Fibroblast of the aortic adventitia (primary cell): ENCODE data around the gene RALB. TPM values are rescaled to one million over a fixed set of nuclear protein-coding genes. Genes with fewer than 3 reads are reported as not detected.

Experiments used
- DNase-seq: peaks from one replicate; pipeline ENCODE4 v3.0.0-alpha.2; 2010; ENCODE audit warnings: low read depth
- H3K4me3 ChIP-seq: 2 replicates; pipeline ENCODE4 v1.5.1; 2011; ENCODE audit warnings: low read depth, mild to moderate bottlenecking, control low read depth, low read length, moderate library complexity
- total RNA-seq: library from RNA; depleted of rRNA; stranded (reverse); fragments of >200 nt; gene quantifications from 2 replicates; pipeline ENCODE4 v1.2.3, GENCODE V29; 2012; ENCODE audit warnings: low replicate concordance
- TF ChIP-seq, protein P1 (sequence below): IDR thresholded peaks from 2 replicates; pipeline ENCODE4 v1.5.1; 2011; ENCODE audit warnings: mild to moderate bottlenecking, low read length, control low read depth, inconsistent platforms; ENCODE audit not compliant: insufficient read depth

Gene RALB
- total RNA-seq, 1 donor, result 73.7 TPM

DNA sequence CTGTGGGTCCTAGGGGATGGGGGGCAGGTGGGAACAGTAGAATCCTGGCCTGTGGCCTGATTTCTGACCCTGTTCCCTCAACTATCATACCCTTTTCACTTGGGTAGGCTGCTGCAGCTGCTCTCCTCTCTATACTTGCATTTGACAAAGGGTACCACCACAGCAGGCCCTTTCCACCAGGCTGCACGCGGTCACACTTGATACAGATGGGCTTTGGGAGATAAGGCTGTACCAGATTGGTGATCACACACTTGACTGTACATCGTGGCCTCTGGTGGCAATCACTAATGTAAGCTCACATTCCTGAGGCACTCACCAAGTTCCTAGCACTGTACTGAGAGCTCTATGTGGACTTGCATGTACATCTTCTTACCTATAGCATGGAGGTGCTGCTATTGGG is 1.6 kb upstream of the RALB start:
- no peak overlapping the region for H3K4me3 ChIP-seq
- TF ChIP-seq, protein P1, sequence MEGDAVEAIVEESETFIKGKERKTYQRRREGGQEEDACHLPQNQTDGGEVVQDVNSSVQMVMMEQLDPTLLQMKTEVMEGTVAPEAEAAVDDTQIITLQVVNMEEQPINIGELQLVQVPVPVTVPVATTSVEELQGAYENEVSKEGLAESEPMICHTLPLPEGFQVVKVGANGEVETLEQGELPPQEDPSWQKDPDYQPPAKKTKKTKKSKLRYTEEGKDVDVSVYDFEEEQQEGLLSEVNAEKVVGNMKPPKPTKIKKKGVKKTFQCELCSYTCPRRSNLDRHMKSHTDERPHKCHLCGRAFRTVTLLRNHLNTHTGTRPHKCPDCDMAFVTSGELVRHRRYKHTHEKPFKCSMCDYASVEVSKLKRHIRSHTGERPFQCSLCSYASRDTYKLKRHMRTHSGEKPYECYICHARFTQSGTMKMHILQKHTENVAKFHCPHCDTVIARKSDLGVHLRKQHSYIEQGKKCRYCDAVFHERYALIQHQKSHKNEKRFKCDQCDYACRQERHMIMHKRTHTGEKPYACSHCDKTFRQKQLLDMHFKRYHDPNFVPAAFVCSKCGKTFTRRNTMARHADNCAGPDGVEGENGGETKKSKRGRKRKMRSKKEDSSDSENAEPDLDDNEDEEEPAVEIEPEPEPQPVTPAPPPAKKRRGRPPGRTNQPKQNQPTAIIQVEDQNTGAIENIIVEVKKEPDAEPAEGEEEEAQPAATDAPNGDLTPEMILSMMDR, result no peak
- no peak for DNase-seq

DNA sequence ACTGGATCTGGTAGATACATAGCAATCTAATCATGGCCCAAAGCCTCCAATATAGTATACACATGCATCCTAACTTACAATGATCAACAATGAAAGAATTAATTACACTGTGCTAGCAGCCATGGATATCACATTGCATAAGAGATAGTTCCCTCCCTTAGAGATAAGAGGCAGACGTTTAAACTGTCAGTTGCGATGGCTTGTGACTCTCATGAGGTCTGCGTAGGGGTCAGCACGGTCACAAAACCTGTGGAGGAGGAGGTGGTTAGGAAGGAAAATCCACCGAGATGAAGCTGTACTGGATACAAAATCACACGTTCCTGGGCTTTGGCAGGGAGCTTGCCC is 800 bp upstream of the RALB start:
- DNase-seq, result no peak
- peak overlapping the region; percentile 80 for H3K4me3 ChIP-seq
- TF ChIP-seq, protein P1, result no peak

DNA sequence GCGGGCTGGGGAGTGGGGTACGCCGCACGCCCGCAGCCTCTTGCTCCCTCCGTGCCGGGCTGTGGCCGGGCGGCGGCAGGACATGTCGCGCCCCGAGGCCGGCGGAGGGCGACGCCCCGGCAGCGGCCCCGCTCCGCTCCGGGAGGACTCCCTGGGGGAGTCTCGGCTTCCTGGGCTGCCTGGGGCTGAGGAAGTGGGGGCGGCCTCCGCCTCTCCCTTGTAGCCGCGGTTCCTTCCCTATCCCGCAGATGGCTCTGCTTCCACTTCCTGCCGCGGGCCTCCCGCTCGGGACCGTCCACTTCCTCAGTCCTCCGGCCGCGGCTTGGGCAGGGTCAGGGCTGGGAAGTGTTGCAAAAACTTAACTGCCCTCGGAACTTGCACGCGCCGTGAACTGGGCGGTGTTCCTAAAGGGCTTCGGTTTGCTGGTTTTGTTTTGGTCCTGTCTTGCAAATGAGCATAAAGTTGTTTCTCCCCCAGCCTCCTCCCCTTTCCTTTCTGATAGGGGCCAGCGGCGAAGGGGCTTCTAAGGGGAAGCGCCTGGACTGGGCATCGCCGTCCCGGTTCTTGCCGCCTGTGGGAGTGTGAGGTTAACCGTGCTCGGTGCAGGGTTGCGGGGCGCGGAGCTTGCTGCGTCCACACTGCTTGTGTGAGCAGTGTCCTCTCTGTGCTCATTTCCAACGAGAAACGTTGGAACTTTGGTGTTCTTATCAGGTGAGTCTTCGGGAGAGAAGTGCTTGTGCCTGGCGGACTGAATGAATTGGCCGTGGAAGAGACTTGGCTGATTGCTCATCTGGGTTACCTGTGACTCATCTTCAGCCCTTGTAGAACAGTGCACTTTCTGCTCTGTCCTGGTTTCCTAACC is 600 bp downstream of the RALB start:
- peak overlapping the region; percentile 86 for H3K4me3 ChIP-seq
- TF ChIP-seq, protein P1, result peak; percentile 56
- peak; percentile 77 for DNase-seq

DNA sequence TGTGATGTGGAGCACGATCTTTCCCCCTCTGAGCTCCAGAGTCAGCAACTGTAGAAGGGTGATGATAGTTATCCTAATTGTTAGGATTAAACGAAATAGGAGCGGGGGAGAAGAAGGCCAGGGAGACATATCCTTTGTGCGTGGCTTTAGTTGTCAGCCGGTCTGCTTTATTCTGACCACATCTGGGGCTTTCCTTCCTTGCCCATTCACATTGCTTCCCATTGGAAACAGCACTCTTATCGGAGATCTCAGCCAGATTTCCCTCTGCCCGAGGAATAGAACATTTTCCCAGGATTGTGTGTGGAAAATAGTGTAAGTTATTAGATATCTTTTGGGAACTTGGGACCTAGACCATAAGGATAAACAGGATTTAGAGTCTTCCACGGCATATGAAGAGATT is 1.5 kb downstream of the RALB start:
- H3K4me3 ChIP-seq, result peak overlapping the region; percentile 86
- DNase-seq, result peak; percentile 33
- TF ChIP-seq, protein P1, result no peak

DNA sequence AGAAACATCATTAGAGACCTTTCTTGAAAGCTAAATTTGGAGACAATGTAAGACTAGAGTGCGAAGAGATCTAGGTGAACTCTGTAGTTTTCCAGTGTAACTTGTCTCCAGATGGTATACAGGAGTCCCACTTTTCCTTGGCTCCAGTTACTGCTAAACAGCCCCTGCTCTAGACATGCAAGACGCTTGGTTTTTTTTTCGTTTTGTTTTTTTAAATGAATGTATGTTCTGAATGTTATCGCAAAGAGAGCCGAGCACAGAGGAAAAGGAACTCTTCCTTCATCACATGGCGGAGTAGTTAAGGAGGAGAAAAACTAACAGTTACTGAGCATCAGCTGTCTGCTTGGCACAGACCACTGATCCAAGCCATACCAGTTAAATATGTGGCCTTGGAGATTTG is 2.4 kb downstream of the RALB start:
- TF ChIP-seq, protein P1, result no peak
- no peak for DNase-seq
- H3K4me3 ChIP-seq, result no peak overlapping the region

DNA sequence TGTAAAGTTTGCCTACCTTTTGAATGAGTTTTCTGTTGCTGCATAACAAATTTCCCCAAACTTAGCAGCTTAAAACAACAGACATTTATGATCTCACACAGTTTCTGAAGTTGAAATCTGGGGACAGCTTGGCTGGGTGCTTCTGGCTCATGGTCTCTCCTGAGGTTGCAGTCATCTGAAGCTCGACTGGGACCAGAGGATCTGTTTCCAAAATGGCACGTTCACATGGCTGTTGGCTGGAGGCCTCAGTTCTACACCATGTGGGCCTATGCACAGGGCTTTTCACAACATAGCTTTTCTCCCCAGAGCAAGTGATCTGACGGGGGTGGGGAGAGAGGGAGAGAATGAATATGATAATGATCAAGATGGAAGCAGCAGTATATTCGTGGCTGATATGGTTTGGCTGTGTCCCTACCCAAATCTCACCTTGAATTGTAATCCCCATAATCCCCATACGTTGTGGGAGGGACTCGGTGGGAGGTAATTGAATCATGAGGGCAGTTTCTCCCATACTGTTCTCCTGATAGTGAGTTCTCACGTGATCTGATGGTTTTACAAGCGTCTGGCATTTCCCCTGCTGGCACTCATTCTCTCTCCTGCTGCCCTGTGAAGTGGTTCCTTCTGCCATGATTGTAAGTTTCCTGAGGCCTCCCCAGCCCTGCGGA is 3.5 kb downstream of the RALB start:
- H3K4me3 ChIP-seq, result no peak overlapping the region
- no peak for DNase-seq
- TF ChIP-seq, protein P1, result no peak
